Measurements from ENCODE around the gene KRTAP10-5. TPM values are rescaled to one million over a fixed set of nuclear protein-coding genes. Genes with fewer than 3 reads are reported as not detected.

KRTAP10-5 gene
- polyA plus RNA-seq, 1 donor (not counting 4 experiments of a cell fraction or from before 2014, with no cell fraction given), result not detected

- Histone ChIP-seq H4K20me1 (ENCODE audit: control insufficient read depth, extremely low read depth, insufficient read depth, low read length) (no peaks in the 10 kb centered on the region), H3K4me3 (ENCODE audit: control insufficient read depth in 2 of 3, extremely low read depth in 1 of 3, insufficient read depth in 2 of 3, low read depth in 1 of 3, low read length in 3 of 3) (no peak overlapping the region), H2AFZ (ENCODE audit: control insufficient read depth, low read length) (no peak overlapping the region), H3K36me3 (ENCODE audit: control insufficient read depth in 2 of 2, extremely low read depth in 1 of 2, insufficient read depth in 2 of 2, low read length in 2 of 2) (no peaks in the 10 kb centered on the region), H3K27ac (ENCODE audit: control insufficient read depth, insufficient read depth, low read length) (no peak overlapping the region), H3K4me2 (ENCODE audit: control insufficient read depth, extremely low read depth, insufficient read depth, low read depth, low read length) (no peak overlapping the region), H3K9me1 (ENCODE audit: control insufficient read depth, extremely low read depth, insufficient read depth, low read length) (no peaks in the 10 kb centered on the region), H3K9me3 (ENCODE audit: control insufficient read depth, low read depth, low read length) (peaks cover 6% of the 10 kb centered on the region), H3K4me1 (ENCODE audit: control insufficient read depth, extremely low read depth, insufficient read depth, low read length) (no peaks in the 10 kb centered on the region), H3K9ac (ENCODE audit: control insufficient read depth, extremely low read depth, insufficient read depth, low read length) (no peak overlapping the region), H3K27me3 (ENCODE audit: control insufficient read depth, extremely low read depth, insufficient read depth, low read length) (no peaks in the 10 kb centered on the region), H3K79me2 (ENCODE audit: control insufficient read depth, insufficient read depth, low read length) (no peaks in the 10 kb centered on the region)
- no peak for FAIRE-seq
- no peak for DNase-seq (ENCODE audit: low read depth, low spot score)
- no peak for TF ChIP-seq CTCF (optimal IDR thresholded peaks at IDR 0.05 in 1 of 3, IDR thresholded peaks at IDR 0.05 in 1 of 3, conservative IDR thresholded peaks at IDR 0.05 in 1 of 3; ENCODE audit: extremely low read depth in 1 of 3, insufficient read depth in 2 of 3, low read length in 3 of 3)
- no peak for TF ChIP-seq EZH2 (IDR thresholded peaks at IDR 0.05; ENCODE audit: low read length)
- dilution Hi-C loops (cut with MboI; ENCODE audit: extremely low pct_ligation_motif_present, low sequenced_read_pairs), result no loop called here
Measured at GRCh38 chr21:44531606-44532564, 48.5 kb downstream of the KRTAP10-5 start.

GRCh38 chr21:44530903-44531605 lies 49.4 kb downstream of the KRTAP10-5 start:
- no peak overlapping the region for H3K4me3 ChIP-seq (ENCODE audit: control insufficient read depth in 2 of 3, extremely low read depth in 1 of 3, insufficient read depth in 2 of 3, low read depth in 1 of 3, low read length in 3 of 3)
- H4K20me1 ChIP-seq (ENCODE audit: control insufficient read depth, extremely low read depth, insufficient read depth, low read length), result no peaks in the 10 kb centered on the region
- H3K27ac ChIP-seq (ENCODE audit: control insufficient read depth, insufficient read depth, low read length), result no peak overlapping the region
- H3K9ac ChIP-seq (ENCODE audit: control insufficient read depth, extremely low read depth, insufficient read depth, low read length), result no peak overlapping the region
- no peaks in the 10 kb centered on the region for H3K27me3 ChIP-seq (ENCODE audit: control insufficient read depth, extremely low read depth, insufficient read depth, low read length)
- no peak for FAIRE-seq
- dilution Hi-C loops (cut with MboI; ENCODE audit: extremely low pct_ligation_motif_present, low sequenced_read_pairs), result no loop called here
- no peak for TF ChIP-seq CTCF (optimal IDR thresholded peaks at IDR 0.05 in 1 of 3, IDR thresholded peaks at IDR 0.05 in 1 of 3, conservative IDR thresholded peaks at IDR 0.05 in 1 of 3; ENCODE audit: extremely low read depth in 1 of 3, insufficient read depth in 2 of 3, low read length in 3 of 3)
- TF ChIP-seq EZH2 (IDR thresholded peaks at IDR 0.05; ENCODE audit: low read length), result no peak
- H3K4me2 ChIP-seq (ENCODE audit: control insufficient read depth, extremely low read depth, insufficient read depth, low read depth, low read length), result no peak overlapping the region
- no peak overlapping the region for H2AFZ ChIP-seq (ENCODE audit: control insufficient read depth, low read length)
- H3K4me1 ChIP-seq (ENCODE audit: control insufficient read depth, extremely low read depth, insufficient read depth, low read length), result no peaks in the 10 kb centered on the region
- DNase-seq (ENCODE audit: low read depth, low spot score), result no peak
- no peaks in the 10 kb centered on the region for H3K79me2 ChIP-seq (ENCODE audit: control insufficient read depth, insufficient read depth, low read length)
- no peaks in the 10 kb centered on the region for H3K36me3 ChIP-seq (ENCODE audit: control insufficient read depth in 2 of 2, extremely low read depth in 1 of 2, insufficient read depth in 2 of 2, low read length in 2 of 2)
- H3K9me1 ChIP-seq (ENCODE audit: control insufficient read depth, extremely low read depth, insufficient read depth, low read length), result no peaks in the 10 kb centered on the region
- H3K9me3 ChIP-seq (ENCODE audit: control insufficient read depth, low read depth, low read length), result peaks cover 6% of the 10 kb centered on the region
